Measurements from ENCODE around the gene CNTN1. TPM values are rescaled to one million over a fixed set of nuclear protein-coding genes. Genes with fewer than 3 reads are reported as not detected.

Gene CNTN1
- total RNA-seq, 1 donor from 2014 or later, result 0.46 TPM

DNA sequence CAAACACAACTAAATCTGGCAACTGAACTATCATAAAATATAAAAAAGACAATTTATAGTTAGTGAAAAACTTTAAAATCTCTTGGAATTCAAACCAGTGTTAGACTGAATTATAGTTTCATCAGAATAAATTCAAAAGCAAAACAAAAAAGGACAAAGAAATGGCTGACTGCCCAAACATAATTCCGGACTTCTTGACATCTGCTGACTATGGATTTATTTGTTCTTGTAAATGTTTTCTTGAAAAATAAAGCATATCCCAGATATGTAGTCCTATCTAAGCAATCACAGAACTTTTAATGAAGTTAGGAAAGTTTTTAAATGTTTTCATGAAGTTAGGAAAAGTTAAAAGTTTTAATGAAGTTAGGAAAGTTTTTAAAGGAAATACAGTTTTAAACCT, 45.8 kb upstream of the CNTN1 start:
- Mint-ChIP-seq H3K4me1 (ENCODE audit: unreplicated experiment) (no peaks in the 10 kb centered on the region), H3K27ac (ENCODE audit: unreplicated experiment) (no peak overlapping the region), H3K36me3 (ENCODE audit: low read depth, unreplicated experiment) (peaks cover 3% of the 10 kb centered on the region), H3K4me3 (ENCODE audit: unreplicated experiment) (no peak overlapping the region), H3K9me3 (ENCODE audit: unreplicated experiment) (no peaks in the 10 kb centered on the region), H3K27me3 (ENCODE audit: unreplicated experiment) (no peaks in the 10 kb centered on the region)
- no peak for DNase-seq (ENCODE audit: low spot score)
- TF ChIP-seq, protein P1, sequence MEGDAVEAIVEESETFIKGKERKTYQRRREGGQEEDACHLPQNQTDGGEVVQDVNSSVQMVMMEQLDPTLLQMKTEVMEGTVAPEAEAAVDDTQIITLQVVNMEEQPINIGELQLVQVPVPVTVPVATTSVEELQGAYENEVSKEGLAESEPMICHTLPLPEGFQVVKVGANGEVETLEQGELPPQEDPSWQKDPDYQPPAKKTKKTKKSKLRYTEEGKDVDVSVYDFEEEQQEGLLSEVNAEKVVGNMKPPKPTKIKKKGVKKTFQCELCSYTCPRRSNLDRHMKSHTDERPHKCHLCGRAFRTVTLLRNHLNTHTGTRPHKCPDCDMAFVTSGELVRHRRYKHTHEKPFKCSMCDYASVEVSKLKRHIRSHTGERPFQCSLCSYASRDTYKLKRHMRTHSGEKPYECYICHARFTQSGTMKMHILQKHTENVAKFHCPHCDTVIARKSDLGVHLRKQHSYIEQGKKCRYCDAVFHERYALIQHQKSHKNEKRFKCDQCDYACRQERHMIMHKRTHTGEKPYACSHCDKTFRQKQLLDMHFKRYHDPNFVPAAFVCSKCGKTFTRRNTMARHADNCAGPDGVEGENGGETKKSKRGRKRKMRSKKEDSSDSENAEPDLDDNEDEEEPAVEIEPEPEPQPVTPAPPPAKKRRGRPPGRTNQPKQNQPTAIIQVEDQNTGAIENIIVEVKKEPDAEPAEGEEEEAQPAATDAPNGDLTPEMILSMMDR (IDR thresholded peaks at IDR 0.05; ENCODE audit: unreplicated experiment), result no peak

DNA sequence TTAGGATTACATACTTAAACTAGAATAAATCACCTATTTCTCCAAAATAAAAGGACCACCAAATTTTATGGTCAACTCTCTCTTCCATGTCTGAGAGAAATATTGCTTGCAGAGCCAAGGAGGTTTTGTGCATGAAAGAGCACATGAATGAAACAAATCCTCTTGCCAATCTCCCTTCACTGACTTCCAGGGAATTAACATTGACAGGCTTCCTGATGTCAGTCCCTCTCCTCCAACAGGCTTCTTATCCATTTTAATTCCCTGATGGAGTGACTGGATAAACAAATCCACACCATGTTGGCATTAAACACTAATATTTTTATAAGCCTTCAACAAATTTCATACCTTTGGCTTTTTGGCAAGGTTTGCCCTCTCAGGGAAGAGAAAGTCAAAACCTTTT, 45.3 kb upstream of the CNTN1 start:
- Mint-ChIP-seq H3K36me3 (ENCODE audit: low read depth, unreplicated experiment) (peaks cover 3% of the 10 kb centered on the region), H3K9me3 (ENCODE audit: unreplicated experiment) (no peaks in the 10 kb centered on the region), H3K4me1 (ENCODE audit: unreplicated experiment) (no peaks in the 10 kb centered on the region), H3K27ac (ENCODE audit: unreplicated experiment) (no peak overlapping the region), H3K4me3 (ENCODE audit: unreplicated experiment) (no peak overlapping the region), H3K27me3 (ENCODE audit: unreplicated experiment) (no peaks in the 10 kb centered on the region)
- DNase-seq (ENCODE audit: low spot score), result no peak
- TF ChIP-seq, protein P1 (IDR thresholded peaks at IDR 0.05; ENCODE audit: unreplicated experiment), result no peak

DNA sequence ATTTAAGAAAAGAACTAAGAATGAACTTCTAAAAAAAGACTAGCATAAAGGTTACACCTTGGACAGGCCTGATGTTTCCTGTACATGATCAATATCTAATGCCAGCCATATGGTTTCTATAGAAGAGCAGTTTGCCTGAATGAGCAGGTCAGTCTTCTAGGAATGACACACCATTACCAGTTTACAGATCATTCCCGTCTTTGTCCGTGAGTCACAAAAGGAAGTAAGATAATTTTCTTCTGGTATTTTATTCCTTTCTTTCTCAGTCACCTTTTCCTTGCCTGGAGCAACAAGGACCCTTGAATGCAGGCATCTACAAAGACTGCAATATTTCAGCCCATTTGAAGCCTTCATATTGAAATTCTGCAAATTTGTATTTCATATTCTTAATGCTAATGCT, 44.6 kb upstream of the CNTN1 start:
- no peak overlapping the region for H3K4me3 Mint-ChIP-seq (ENCODE audit: unreplicated experiment)
- no peaks in the 10 kb centered on the region for H3K27me3 Mint-ChIP-seq (ENCODE audit: unreplicated experiment)
- TF ChIP-seq, protein P1 (IDR thresholded peaks at IDR 0.05; ENCODE audit: unreplicated experiment), result no peak
- H3K9me3 Mint-ChIP-seq (ENCODE audit: unreplicated experiment), result no peaks in the 10 kb centered on the region
- peaks cover 3% of the 10 kb centered on the region for H3K36me3 Mint-ChIP-seq (ENCODE audit: low read depth, unreplicated experiment)
- H3K4me1 Mint-ChIP-seq (ENCODE audit: unreplicated experiment), result no peaks in the 10 kb centered on the region
- H3K27ac Mint-ChIP-seq (ENCODE audit: unreplicated experiment), result no peak overlapping the region
- no peak for DNase-seq (ENCODE audit: low spot score)

DNA sequence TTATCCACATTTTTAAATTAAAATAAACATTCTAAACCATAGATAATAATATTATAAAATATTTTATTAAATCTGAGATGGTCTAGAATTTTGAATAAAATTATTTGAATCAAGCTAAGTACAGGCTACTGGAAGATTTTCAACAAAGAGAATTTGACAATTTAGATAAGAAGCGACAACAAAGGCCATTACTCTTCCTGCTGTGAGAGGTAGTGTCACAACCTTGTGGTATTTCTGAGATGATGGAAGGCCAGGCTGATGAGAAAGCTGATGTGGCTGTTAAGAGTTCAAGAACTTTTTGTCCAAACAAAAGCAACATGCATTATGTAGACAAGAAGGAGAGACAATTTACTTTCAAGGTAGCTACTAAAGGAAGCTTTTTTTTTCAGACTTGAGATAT, 43.7 kb upstream of the CNTN1 start:
- Mint-ChIP-seq H3K27me3 (ENCODE audit: unreplicated experiment) (no peaks in the 10 kb centered on the region), H3K27ac (ENCODE audit: unreplicated experiment) (no peak overlapping the region), H3K9me3 (ENCODE audit: unreplicated experiment) (no peaks in the 10 kb centered on the region), H3K4me1 (ENCODE audit: unreplicated experiment) (no peaks in the 10 kb centered on the region), H3K4me3 (ENCODE audit: unreplicated experiment) (no peak overlapping the region), H3K36me3 (ENCODE audit: low read depth, unreplicated experiment) (no peaks in the 10 kb centered on the region)
- TF ChIP-seq, protein P1 (IDR thresholded peaks at IDR 0.05; ENCODE audit: unreplicated experiment), result no peak
- no peak for DNase-seq (ENCODE audit: low spot score)

DNA sequence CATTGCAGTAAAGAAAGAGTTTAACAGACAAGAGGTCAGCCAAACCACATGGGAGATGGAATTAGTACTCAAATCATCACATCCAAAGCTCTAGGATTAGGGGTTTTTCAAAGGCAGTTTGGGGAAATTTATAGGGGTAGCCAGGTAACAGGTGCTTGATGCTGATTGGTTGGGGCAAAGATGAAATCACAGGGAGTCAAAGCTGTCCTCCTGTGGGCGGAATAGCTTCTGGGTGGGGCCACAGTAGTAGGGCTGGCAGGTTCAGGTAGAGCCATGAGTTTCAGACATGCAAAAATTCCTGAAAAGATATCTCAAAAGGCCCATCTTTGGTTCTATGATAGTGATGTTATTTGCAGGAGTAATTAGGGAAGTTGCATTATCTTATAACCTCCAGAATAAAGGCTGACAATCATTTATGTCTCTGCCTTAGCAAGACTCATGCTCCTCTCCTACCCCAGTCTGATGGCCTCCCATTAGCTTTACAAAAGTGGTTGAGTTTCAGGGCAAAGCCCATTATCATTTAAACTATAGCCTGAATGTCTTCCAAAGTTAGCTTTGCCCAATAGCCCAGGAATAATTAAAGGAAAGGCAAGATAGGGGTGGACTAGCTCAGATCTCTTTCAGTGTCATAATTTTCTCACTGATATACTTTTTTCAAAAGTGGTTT, 42.1 kb upstream of the CNTN1 start:
- H3K27ac Mint-ChIP-seq (ENCODE audit: unreplicated experiment), result no peak overlapping the region

More for the DNA sequence above, 42.1 kb upstream of the CNTN1 start:
- Mint-ChIP-seq H3K4me1 (ENCODE audit: unreplicated experiment) (no peaks in the 10 kb centered on the region), H3K9me3 (ENCODE audit: unreplicated experiment) (no peaks in the 10 kb centered on the region), H3K36me3 (ENCODE audit: low read depth, unreplicated experiment) (no peaks in the 10 kb centered on the region), H3K27me3 (ENCODE audit: unreplicated experiment) (no peaks in the 10 kb centered on the region), H3K4me3 (ENCODE audit: unreplicated experiment) (no peak overlapping the region)
- TF ChIP-seq, protein P1 (IDR thresholded peaks at IDR 0.05; ENCODE audit: unreplicated experiment), result no peak
- DNase-seq (ENCODE audit: low spot score), result no peak

Data from endothelial cell (in vitro differentiated cells).